Activated CD4-positive, alpha-beta T cell treated with anti-CD3 and anti-CD28 coated beads for 24 hours (primary cell): Measurements from ENCODE around the gene TBX18.

ENCODE experiments used
- DNase-seq, 2 donors: peaks; one replicate each; pipeline ENCODE4 v3.0.0-alpha.2; 2020; ENCODE audit warnings: low read depth in 2 of 2

TBX18 gene

GRCh38 chr6:84772428-84773132, 8.2 kb upstream of the TBX18 start:
- no peak for DNase-seq

GRCh38 chr6:84771756-84772356, 7.5 kb upstream of the TBX18 start:
- no peak for DNase-seq

GRCh38 chr6:84771125-84771755, 6.8 kb upstream of the TBX18 start:
- no peak for DNase-seq

GRCh38 chr6:84770521-84770920, 6.1 kb upstream of the TBX18 start:
- no peak for DNase-seq

- DNase-seq: no peak
Measured at GRCh38 chr6:84769306-84769705, 4.9 kb upstream of the TBX18 start.

GRCh38 chr6:84768442-84769174, 4.2 kb upstream of the TBX18 start:
- DNase-seq: no peak

- no peak for DNase-seq
Measured at GRCh38 chr6:84767526-84768201, 3.3 kb upstream of the TBX18 start.

- DNase-seq: no peak
Measured at GRCh38 chr6:84766799-84767525, 2.6 kb upstream of the TBX18 start.

GRCh38 chr6:84766118-84766798, 1.9 kb upstream of the TBX18 start:
- DNase-seq: no peak

GRCh38 chr6:84763886-84764331, 489 bp downstream of the TBX18 start:
- no peak for DNase-seq

- DNase-seq: no peak
Measured at GRCh38 chr6:84763003-84763885, 1.2 kb downstream of the TBX18 start.

GRCh38 chr6:84762220-84763002, 2.0 kb downstream of the TBX18 start:
- no peak for DNase-seq

GRCh38 chr6:84758486-84758885, 5.9 kb downstream of the TBX18 start:
- no peak for DNase-seq

- DNase-seq: no peak
Measured at GRCh38 chr6:84756877-84757276, 7.5 kb downstream of the TBX18 start.

GRCh38 chr6:84756466-84756865, 7.9 kb downstream of the TBX18 start:
- DNase-seq: no peak

- DNase-seq: no peak
Measured at GRCh38 chr6:84753173-84753572, 11.2 kb downstream of the TBX18 start.

GRCh38 chr6:84752118-84752850, 12.1 kb downstream of the TBX18 start:
- no peak for DNase-seq

GRCh38 chr6:84749181-84749580, 15.2 kb downstream of the TBX18 start:
- DNase-seq: no peak
